ENCODE results near the gene CERK.

CERK gene

GRCh38 chr22:46753761-46754109 is 15.7 kb upstream of the CERK start:
- H3K4me3 ChIP-seq: peak overlapping the region; percentile 52
- no peak for TF ChIP-seq CTCF (IDR thresholded peaks at IDR 0.05)
- H3K27ac ChIP-seq: peak overlapping the region; percentile 91 to 94

GRCh38 chr22:46753360-46753759 is 15.3 kb upstream of the CERK start:
- Histone ChIP-seq H3K4me3 (no peak overlapping the region), H3K27ac (peak overlapping the region; percentile 91 to 94)
- no peak for TF ChIP-seq CTCF (IDR thresholded peaks at IDR 0.05)
- no peak for DNase-seq (ENCODE audit: low spot score)

More at GRCh38 chr22:46753761-46754109, 15.7 kb upstream of the CERK start:
- no peak for DNase-seq (ENCODE audit: low spot score)

GRCh38 chr22:46752988-46753310 is 14.9 kb upstream of the CERK start:
- no peak overlapping the region for H3K4me3 ChIP-seq
- TF ChIP-seq CTCF (IDR thresholded peaks at IDR 0.05): no peak
- DNase-seq (ENCODE audit: low spot score): no peak
- peak overlapping the region; percentile 91 to 94 for H3K27ac ChIP-seq

DNA sequence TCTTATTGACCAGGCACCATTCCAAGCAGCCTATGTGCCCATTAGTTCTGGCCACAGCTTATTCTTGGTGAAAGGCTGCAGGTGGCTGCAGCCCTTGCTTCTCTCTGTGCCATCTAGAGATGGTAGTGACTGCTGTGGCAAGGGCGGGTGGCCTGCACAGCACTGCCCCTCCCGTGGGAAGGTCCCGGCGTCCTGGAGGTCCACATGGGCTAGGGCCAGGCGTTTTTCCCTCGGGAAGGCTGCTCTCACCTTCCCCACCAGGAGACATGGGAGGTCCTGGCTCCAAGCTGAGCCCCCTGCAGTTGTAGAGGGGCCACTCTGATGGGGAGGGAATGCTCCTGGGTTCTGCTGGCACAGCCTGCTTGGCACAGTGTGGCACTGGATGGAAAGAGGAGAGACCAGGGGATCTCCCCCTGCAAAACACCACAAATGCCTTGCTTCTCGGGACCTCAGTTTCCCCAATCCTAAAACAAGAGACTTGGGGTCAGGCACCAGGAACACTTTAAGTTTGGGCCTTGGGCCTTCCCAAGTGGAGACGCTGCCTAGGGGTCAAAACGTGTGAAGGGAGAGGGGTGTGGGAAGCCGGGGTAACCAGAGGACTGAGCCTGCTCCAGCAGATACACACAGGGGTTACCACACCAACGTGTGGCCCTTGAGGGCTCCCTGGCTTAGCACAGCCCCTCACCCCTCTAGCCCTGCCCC is 14.4 kb upstream of the CERK start:
- TF ChIP-seq CTCF (IDR thresholded peaks at IDR 0.05): no peak
- peak overlapping the region; percentile 91 to 94 for H3K27ac ChIP-seq
- H3K4me3 ChIP-seq: no peak overlapping the region
- no peak for DNase-seq (ENCODE audit: low spot score)

DNA sequence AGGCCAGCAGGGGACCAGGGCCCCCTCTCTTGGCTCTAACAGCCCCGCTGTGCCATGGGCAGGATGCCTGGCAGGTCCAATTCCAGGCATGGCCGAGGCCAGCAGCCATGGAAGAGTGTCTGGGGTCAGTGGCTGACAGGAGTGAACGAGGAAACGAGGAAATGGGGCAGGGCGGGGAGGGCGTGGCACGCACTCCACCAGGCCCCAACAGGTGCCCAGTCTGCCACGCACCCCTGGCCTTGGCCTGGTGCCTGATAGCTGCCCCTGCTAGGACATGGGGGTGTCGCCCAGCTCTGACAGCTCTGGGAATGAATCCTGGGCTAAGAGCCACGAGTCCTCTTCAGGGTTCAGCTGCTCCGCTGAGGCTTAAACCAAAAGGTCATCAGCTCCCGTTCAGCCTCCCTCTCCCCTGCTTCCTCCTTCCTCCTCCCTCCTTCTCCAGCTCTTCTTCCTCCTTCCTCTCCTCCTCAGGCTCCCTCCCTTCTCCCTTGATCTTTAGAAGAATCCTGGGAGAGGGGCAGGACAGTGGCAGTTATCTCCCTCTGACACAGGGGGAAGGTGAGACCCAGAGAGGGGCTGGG is 12.9 kb upstream of the CERK start:
- no peak for DNase-seq (ENCODE audit: low spot score)
- no peak overlapping the region for H3K27ac ChIP-seq
- H3K4me3 ChIP-seq: no peak overlapping the region
- no peak for TF ChIP-seq CTCF (IDR thresholded peaks at IDR 0.05)

DNA sequence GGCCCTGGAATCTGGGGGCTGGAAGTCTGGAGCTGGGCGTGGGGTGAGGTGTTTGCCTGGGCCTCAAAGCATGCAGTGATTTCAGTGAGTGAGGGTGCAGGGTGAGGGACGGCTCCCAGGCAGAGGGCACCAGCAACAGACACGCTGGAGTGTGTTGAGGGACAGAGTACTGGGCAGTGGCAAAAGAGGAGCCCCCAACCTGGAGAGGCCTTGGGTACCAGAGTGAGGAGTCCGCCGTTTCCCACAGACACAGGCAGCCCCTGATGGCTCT is 12.4 kb upstream of the CERK start:
- Histone ChIP-seq H3K4me3 (no peak overlapping the region), H3K27ac (no peak overlapping the region)
- TF ChIP-seq CTCF (IDR thresholded peaks at IDR 0.05): no peak
- DNase-seq (ENCODE audit: low spot score): no peak

DNA sequence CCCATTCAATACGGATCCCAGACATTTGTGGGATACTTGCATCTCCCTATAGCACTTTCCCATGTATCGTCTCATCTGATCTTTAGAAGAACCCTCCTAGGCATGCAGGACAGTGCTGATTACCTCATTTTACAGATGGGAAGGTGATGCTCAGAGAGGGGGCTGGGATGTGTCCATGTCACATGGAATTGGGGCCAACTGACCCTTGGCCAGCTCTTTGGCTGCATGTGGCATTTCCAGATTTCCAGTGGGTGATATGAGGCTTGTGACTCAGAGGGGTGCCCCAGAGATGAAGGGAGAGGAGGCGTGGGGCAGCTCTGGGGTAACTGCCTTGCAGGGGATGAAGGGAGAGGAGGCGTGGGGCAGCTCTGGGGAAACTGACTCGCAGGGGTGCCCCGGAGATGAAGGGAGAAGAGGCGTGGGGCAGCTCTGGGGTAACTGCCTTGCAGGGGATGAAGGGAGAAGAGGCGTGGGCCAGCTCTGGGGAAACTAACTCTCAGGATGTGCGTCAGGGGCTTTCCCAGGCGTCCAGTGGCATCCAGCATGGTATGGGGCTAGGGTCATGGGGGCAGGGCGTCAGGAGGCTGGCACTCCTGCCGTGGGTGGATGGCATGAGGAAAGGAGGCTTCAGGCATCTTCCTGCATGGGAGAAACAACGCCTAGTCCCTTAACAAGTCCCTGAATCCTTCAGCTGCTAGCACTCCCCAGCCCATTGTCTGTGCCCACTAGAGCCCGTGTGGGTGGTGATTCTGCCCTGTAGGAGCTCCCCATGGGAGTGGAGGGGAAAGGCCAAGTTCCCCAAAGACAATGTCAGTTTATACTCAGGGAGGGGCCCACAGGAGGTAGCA is 11.9 kb upstream of the CERK start:
- no peak for TF ChIP-seq CTCF (IDR thresholded peaks at IDR 0.05)
- no peak overlapping the region for H3K4me3 ChIP-seq
- DNase-seq (ENCODE audit: low spot score): no peak
- no peak overlapping the region for H3K27ac ChIP-seq
